Measurements from ENCODE around the gene AMACR. TPM values are rescaled to one million over a fixed set of nuclear protein-coding genes. Genes with fewer than 3 reads are reported as not detected.
A peak's percentile ranks its signal among the peaks of the same experiment; 100 is the strongest.

The AMACR gene
- total RNA-seq, 1 donor from 2014 or later = 9.8 TPM

DNA sequence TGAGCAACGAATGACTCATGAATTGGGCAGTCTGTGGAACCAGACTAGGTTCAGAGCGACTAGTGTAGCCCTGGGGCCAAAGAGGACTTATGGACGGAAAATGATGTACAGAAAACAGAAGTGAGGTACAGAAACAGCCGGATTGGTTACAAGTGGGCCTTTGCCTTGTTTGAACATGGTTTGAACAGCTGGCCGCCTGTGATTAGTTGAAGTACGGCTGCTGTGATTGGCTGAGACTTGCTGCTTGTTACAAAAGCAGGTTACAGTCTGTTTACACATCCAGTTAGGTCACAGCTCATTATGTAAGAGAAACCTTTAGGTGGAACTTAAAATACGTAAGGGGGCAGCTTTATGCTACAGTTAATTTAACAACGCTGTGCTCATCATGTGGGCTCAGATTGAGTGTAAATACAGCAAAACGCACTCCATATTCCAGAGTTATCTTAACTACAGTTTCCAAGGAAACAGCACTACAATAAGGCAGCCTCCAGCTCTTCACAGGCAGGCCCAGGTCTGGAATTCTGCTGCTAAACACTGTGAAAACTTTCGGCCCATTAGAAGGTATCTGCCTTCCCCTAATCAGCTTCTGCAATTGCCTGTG is 6.5 kb downstream of the AMACR start:
- Mint-ChIP-seq H3K4me1 (peaks cover 15% of the 10 kb centered on the region), H3K36me3 (peaks cover 18% of the 10 kb centered on the region), H3K4me3 (no peak overlapping the region), H3K9me3 (no peaks in the 10 kb centered on the region), H3K27me3 (ENCODE audit: low read depth) (no peaks in the 10 kb centered on the region), H3K27ac (peak overlapping the region; percentile 27)
- TF ChIP-seq, protein P1, sequence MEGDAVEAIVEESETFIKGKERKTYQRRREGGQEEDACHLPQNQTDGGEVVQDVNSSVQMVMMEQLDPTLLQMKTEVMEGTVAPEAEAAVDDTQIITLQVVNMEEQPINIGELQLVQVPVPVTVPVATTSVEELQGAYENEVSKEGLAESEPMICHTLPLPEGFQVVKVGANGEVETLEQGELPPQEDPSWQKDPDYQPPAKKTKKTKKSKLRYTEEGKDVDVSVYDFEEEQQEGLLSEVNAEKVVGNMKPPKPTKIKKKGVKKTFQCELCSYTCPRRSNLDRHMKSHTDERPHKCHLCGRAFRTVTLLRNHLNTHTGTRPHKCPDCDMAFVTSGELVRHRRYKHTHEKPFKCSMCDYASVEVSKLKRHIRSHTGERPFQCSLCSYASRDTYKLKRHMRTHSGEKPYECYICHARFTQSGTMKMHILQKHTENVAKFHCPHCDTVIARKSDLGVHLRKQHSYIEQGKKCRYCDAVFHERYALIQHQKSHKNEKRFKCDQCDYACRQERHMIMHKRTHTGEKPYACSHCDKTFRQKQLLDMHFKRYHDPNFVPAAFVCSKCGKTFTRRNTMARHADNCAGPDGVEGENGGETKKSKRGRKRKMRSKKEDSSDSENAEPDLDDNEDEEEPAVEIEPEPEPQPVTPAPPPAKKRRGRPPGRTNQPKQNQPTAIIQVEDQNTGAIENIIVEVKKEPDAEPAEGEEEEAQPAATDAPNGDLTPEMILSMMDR (IDR thresholded peaks at IDR 0.05; ENCODE audit: unreplicated experiment) = no peak
- no peak for DNase-seq (ENCODE audit: low spot score in 2 of 2, unreplicated experiment in 2 of 2)

DNA sequence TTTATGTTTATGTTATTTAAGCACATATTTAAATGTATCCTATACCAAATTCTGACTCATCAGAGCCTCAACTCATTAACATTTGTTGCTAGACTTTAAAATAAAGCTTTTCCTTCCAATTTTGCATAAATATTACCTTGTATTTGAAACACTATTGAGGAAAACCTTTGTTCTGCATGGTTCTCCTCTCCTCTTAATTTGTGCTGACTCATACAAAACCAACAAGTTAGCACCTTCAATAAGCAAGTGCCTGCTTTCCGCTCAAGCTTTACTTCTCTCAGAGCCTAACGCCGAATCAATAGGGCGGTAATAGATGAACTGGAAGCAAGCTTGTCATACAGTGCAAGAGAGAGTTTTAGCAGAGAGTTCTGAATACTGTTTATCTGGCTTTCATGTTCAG is 7.9 kb downstream of the AMACR start:
- peaks cover 18% of the 10 kb centered on the region for H3K36me3 Mint-ChIP-seq
- TF ChIP-seq, protein P1 (IDR thresholded peaks at IDR 0.05; ENCODE audit: unreplicated experiment) = no peak
- H3K27me3 Mint-ChIP-seq (ENCODE audit: low read depth) = no peaks in the 10 kb centered on the region
- H3K4me1 Mint-ChIP-seq = peaks cover 15% of the 10 kb centered on the region
- no peak for DNase-seq (ENCODE audit: low spot score in 2 of 2, unreplicated experiment in 2 of 2)
- H3K27ac Mint-ChIP-seq = no peak overlapping the region
- no peak overlapping the region for H3K4me3 Mint-ChIP-seq
- no peaks in the 10 kb centered on the region for H3K9me3 Mint-ChIP-seq

DNA sequence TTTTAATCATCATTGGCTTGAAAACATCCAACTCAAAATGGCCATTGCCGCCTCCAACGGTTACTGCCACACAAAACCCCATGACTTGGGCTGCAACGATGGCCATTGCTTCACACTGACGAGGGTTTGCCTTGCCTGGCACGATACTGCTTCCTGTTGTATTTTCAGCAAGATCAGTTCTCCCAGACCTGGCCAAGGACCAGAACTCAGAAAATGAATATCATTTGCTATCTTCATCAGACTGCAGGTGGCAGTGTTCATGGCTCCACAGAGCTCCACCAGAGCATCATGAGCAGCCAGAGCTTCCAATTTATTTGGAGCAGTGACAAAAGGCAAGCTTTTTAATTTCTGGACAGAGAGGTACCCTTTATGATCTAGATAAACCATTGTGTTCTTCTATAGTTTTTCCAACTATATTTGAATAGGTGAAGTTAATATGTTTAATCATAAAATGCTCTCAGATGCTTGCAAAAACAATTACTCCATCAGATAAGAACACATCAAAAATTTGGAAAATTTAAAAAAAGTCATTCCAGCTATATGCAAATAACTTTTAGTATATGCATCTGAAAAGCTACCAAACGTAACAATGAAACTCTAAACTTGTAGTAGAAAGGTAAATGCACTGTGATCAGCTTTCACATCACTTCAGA is 10.4 kb downstream of the AMACR start:
- H3K27ac Mint-ChIP-seq = no peak overlapping the region
- TF ChIP-seq, protein P1 (IDR thresholded peaks at IDR 0.05; ENCODE audit: unreplicated experiment) = peak; percentile 35
- no peak for DNase-seq (ENCODE audit: low spot score in 2 of 2, unreplicated experiment in 2 of 2)

DNA sequence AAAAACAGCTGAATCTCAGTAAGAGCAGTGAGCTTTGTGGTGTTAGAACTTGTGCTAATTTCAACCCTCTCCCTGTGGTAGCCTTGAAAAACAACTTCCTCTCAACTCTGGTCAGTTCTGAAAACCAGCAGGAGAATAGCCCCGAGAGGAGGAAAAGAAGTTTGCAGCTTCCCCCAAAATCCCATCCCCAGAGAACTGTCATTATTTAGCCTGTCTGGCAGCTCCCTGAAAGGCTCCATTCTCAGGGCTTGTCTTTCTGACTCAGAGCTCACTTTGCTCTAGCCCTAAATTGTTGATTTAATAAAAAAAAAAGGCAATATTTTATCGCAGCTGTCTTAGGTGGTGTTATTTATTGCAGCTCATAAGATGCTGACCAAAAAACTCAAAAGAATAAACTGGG is 12.0 kb downstream of the AMACR start:
- Mint-ChIP-seq H3K4me1 (no peaks in the 10 kb centered on the region), H3K9me3 (no peaks in the 10 kb centered on the region), H3K36me3 (peaks cover 7% of the 10 kb centered on the region), H3K27me3 (ENCODE audit: low read depth) (no peaks in the 10 kb centered on the region), H3K4me3 (no peak overlapping the region), H3K27ac (no peak overlapping the region)
- TF ChIP-seq, protein P1 (IDR thresholded peaks at IDR 0.05; ENCODE audit: unreplicated experiment) = no peak
- DNase-seq (ENCODE audit: low spot score in 2 of 2, unreplicated experiment in 2 of 2) = no peak

More for the DNA sequence above, 10.4 kb downstream of the AMACR start:
- Mint-ChIP-seq H3K27me3 (ENCODE audit: low read depth) (no peaks in the 10 kb centered on the region), H3K4me3 (no peak overlapping the region), H3K9me3 (no peaks in the 10 kb centered on the region), H3K36me3 (peaks cover 10% of the 10 kb centered on the region), H3K4me1 (peaks cover 4% of the 10 kb centered on the region)

DNA sequence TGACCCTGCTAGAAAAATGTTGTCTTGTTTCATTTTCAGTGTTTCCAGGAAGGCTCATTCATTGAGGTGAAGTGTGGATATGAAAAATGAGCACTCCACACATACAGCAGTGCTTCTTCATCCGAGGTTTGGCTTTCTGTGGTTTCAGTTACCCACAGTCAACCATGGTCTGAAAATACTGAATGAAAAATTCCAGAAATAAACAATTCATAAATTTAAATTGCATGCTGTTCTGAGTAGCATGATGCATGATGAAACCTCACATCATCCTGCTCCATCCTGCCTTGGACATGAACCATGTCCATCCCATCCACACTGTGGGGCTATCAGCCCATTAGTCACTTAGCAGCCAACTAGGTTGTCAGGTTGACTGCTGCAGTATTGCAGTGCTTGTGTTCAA is 13.0 kb downstream of the AMACR start:
- TF ChIP-seq, protein P1 (IDR thresholded peaks at IDR 0.05; ENCODE audit: unreplicated experiment) = no peak
- Mint-ChIP-seq H3K27ac (no peak overlapping the region), H3K4me3 (no peak overlapping the region), H3K27me3 (ENCODE audit: low read depth) (no peaks in the 10 kb centered on the region), H3K36me3 (peaks cover 7% of the 10 kb centered on the region), H3K9me3 (no peaks in the 10 kb centered on the region), H3K4me1 (no peaks in the 10 kb centered on the region)
- DNase-seq (ENCODE audit: low spot score in 2 of 2, unreplicated experiment in 2 of 2) = no peak
